WERI-Rb-1 (cell line): ENCODE results near the gene LRRC17.
"Not testable (repeated sequence)": the region's sequence is repeated elsewhere in the genome, so short reads cannot be mapped to it uniquely, and the experiment has no call there.

ENCODE experiments used
- DNase-seq: peaks from one replicate; pipeline ENCODE4 v3.0.0-alpha.2; 2020
- H3K27ac ChIP-seq: fragments of 250-450 bp; sonication (Bioruptor Pico); 2 replicates; pipeline ENCODE4 v1.5.1; 2020; ENCODE audit warnings: mild to moderate bottlenecking, moderate library complexity
- H3K27me3 ChIP-seq: fragments of 250-450 bp; sonication (Bioruptor Pico); 2 replicates; pipeline ENCODE4 v1.5.1; 2021; ENCODE audit warnings: mild to moderate bottlenecking, low read depth, moderate library complexity; ENCODE audit not compliant: insufficient read depth, severe bottlenecking
- H3K36me3 ChIP-seq: fragments of 250-450 bp; sonication (Bioruptor Pico); 2 replicates; pipeline ENCODE4 v1.5.1; 2020; ENCODE audit warnings: mild to moderate bottlenecking, moderate library complexity
- H3K4me3 ChIP-seq: 2 replicates; pipeline ENCODE4 v1.5.1; 2011; ENCODE audit warnings: low read depth, mild to moderate bottlenecking, control low read depth, low read length
- H3K9me3 ChIP-seq: fragments of 250-450 bp; sonication (Bioruptor Pico); 2 replicates; pipeline ENCODE4 v1.5.1; 2021; ENCODE audit warnings: mild to moderate bottlenecking, moderate library complexity; ENCODE audit not compliant: severe bottlenecking
- CTCF ChIP-seq: IDR thresholded peaks from 2 replicates; pipeline ENCODE4 v1.5.1; 2011; ENCODE audit warnings: low read depth, mild to moderate bottlenecking, control low read depth, inconsistent platforms, low read length

The LRRC17 gene

GRCh38 chr7:102974366-102975236 is 61.8 kb downstream of the LRRC17 start:
- Histone ChIP-seq H3K36me3 (no peaks in the 10 kb centered on the region), H3K27ac (no peak overlapping the region), H3K4me3 (no peak overlapping the region), H3K9me3 (no peaks in the 10 kb centered on the region), H3K27me3 (no peaks in the 10 kb centered on the region)
- DNase-seq, result no peak
- TF ChIP-seq CTCF, result peak; percentile 34; the same call in 1 of the 2 replicates

- DNase-seq, result no peak
- TF ChIP-seq CTCF, result no peak
These were observed 63.1 kb downstream of the LRRC17 start for GRCh38 chr7:102975854-102976253.

GRCh38 chr7:102976493-102976892 is 63.7 kb downstream of the LRRC17 start:
- Histone ChIP-seq H3K36me3 (no peaks in the 10 kb centered on the region), H3K4me3 (no peak overlapping the region), H3K27ac (no peak overlapping the region), H3K9me3 (no peaks in the 10 kb centered on the region), H3K27me3 (no peaks in the 10 kb centered on the region)
- no peak for TF ChIP-seq CTCF
- no peak for DNase-seq

More at GRCh38 chr7:102975854-102976253, 63.1 kb downstream of the LRRC17 start:
- Histone ChIP-seq H3K36me3 (no peaks in the 10 kb centered on the region), H3K4me3 (no peak overlapping the region), H3K27me3 (no peaks in the 10 kb centered on the region), H3K9me3 (no peaks in the 10 kb centered on the region), H3K27ac (no peak overlapping the region)

- not testable (repeated sequence) for H3K27ac ChIP-seq, DNase-seq
These were observed 64.8 kb downstream of the LRRC17 start for GRCh38 chr7:102977586-102977985.

GRCh38 chr7:102978284-102978683 is 65.5 kb downstream of the LRRC17 start:
- no peaks in the 10 kb centered on the region for H3K9me3 ChIP-seq
- no peak overlapping the region for H3K27ac ChIP-seq
- TF ChIP-seq CTCF, result no peak
- no peak overlapping the region for H3K4me3 ChIP-seq
- H3K36me3 ChIP-seq, result no peaks in the 10 kb centered on the region
- DNase-seq, result no peak
- H3K27me3 ChIP-seq, result no peaks in the 10 kb centered on the region

More at GRCh38 chr7:102977586-102977985, 64.8 kb downstream of the LRRC17 start:
- not testable (repeated sequence) for H3K27me3 ChIP-seq, H3K4me3 ChIP-seq, H3K36me3 ChIP-seq, H3K9me3 ChIP-seq

DNA sequence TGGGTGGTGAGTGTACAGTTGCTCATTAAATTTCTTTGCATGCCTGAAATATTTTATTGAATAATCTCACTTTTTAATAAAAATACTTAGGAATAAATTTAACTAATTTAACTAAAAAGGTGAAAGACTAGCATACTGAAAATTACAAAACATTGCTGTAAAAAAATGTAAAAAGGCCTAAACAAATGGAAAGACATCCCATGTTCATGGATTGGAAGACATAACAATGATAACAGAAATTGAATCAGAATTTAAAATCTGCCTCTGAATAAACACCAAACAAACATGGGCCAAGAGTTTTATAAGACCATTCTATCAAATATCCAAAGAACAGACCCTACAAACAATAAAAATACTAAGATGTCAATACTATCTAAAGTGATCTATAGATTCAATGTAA is 66.9 kb downstream of the LRRC17 start:
- DNase-seq, result no peak
- TF ChIP-seq CTCF, result no peak
- Histone ChIP-seq H3K36me3 (no peaks in the 10 kb centered on the region), H3K9me3 (no peaks in the 10 kb centered on the region), H3K27ac (no peak overlapping the region), H3K27me3 (no peaks in the 10 kb centered on the region), H3K4me3 (no peak overlapping the region)
